ENCODE measurements around the gene XRCC5.
"Not testable (repeated sequence)": the region's sequence is repeated elsewhere in the genome, so short reads cannot be mapped to it uniquely, and the experiment has no call there.

The XRCC5 gene

DNA sequence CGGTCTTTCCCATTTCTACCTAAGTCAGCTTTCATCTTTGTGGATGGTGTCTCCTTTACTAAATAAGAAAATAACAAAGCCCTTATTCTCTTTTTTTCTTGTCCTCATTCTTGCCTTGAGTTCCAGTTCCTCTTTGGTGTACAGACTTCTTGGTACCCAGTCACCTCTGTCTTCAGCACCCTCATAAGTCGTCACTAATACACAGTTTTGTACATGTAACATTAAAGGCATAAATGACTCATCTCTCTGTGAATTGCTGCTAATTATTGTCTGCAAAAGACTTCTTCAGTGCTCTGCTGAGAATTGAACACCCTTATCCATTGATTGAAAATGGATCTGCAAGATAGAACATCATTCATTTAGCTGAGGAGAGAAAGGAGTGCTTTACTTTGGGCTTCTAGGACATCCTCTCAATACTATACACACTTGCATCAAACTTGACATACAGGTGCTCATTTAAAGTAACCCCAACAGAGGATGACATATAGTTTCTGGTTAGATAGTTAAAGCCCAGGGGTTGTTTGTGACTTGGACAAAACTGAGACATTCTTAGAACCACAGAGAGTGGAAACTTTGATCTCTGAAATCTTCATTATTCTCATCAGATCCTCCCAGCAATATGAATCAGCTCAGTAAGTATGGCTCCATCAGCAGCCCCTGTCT lies 97.0 kb downstream of the XRCC5 start:
- DNase-seq, result no peak

DNA sequence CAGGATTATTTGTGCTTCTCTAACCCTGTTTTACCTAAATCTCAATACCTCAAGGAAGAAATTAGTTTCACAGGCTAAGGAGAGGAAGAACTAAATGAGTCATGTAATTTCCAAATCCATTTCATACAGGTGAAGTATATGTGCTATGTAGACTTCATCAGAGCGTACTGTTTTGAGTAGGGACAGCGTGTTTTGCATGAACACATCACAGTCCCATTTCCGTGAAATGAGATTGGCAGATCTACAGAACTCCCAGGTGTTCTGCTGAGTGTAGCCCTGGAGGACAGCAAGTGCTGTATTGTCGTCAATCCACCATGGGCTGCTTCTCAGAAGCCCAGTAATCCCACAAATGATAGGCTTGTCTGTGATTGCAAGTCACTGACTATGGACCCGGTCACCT lies 97.7 kb downstream of the XRCC5 start:
- DNase-seq, result no peak

DNA sequence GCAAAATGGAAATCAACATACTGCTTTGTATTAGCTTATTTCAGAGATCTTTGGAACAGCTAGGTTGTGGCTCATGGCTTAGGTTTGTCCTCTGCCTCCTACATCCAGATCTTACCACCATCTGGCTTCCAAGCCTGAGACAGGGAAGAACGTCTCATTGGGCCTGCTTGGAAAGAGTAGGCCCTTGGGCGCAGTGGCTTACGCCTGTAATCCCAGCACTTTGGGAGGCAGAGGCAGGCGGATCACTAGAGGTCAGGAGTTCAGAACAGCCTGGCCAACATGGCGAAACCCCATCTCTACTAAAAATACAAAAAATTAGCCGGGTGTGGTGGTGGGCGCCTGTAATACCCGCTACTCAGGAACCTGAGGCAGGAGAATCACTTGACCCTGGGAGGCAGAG lies 99.5 kb downstream of the XRCC5 start:
- not testable (repeated sequence) for DNase-seq

DNA sequence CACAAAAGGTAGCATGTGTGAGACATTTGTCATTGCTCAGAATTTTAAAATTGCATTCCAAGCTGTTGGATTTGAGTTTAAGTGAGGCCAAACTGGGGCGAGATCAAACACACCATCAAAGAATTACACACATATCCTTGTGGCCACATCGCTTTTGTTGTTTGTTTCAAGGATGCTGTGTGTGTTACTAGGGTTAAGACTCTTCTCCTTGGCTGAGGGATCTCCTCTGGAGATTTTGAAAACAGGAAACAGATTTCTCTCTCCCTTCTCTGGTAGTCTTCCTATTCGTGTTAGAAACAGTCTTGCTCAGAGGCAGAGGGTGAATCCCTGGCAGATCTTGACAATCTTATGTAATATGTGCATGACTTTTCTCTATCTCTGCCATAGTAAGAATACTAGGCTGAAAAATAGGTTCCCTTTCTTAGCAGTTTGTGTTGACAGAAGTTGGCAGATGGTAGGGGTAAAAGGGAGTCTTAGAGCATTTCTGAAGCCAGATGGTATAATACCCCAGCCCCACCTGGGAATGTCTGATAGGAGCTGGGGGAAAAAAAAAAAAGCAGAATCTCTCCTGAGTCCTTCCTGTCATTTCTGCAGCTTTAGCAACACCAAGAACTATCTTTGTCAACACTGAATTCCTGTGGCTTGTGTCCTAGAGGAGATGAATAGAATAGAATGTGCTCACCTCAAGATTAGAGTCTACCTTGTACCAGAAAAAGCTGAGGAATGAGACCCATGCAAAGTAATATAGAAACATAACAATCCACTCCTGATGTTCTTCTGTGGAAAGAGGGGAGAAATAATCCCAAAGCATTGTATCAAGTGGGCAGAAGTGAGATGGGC lies 101.8 kb downstream of the XRCC5 start:
- no peak for DNase-seq

DNA sequence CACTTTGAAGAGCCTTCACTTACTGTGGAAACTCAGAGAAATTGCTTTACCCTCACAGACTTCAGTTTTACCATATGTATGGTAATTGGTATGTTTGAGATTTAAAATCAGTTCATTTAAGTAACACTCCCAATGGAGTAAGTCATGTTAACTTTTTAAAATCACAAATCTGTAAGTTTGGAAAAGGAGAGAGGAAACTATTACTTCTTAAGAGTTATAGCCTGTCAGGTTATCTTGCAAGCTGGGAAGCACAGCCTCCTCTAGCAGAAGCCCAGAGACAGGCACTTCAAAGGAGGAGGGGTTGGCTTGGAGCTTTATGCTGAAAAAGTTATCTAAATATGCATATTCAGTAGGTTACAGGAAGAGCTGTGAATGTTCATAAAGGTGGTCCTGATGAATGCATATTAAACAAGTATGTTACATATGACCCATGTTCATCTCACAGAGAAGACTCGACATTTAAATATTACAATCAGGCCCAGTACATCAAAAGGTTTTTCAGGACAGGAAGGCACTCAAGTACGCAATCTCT lies 102.5 kb downstream of the XRCC5 start:
- no peak for DNase-seq

DNA sequence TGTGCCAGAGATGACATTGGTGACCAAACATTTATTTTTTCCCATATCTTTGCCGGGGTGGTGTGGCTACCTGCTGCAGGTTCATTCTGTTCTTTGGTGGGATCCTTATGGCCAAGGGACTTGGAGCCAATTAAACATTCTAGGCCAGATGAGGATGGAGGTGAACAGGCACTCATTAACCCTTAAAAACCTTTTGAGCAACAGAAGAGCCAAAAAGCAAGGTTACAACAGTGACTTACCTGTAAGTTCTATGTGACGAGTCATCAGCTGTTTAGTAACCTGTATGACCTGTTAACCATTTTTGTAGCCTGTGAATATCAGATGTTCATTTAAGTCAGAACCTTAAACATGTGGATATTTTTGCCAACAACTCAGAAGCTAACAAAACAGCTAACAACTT lies 105.6 kb downstream of the XRCC5 start:
- no peak for DNase-seq

DNA sequence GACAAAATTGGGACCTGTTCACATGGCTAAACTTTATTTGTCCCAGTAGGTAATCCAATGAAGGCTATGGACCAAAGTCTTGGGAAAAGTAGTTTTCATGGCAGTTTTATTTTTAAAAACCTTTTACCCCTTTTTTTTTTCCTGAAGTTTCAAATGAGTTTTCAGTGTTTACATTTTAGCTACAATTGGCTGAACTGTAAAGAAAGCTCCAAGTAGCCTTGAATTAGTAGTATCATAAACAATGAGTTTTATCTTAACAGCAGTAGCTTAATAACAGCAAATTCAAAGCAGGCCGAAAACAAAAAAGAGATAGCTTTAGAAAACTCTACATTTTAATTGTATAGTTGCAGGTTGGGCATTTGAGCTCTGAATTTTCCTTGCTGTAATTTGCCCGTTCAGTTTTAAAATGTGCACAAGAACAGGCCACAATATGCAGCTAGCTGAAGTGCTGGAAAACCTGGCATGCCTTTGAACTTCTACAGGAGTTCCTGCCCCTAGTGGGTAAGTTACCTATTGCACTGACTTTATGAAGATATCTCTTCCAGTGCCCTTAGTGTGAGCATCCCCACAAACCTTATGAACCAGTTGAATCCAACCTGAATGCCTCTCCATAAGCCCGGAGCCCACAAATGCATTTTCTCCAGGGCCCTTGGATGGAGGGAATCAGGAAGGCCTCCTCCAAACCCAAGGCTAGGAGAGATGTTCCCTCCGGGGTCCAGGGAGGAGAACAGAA lies 106.7 kb downstream of the XRCC5 start:
- DNase-seq, result no peak

DNA sequence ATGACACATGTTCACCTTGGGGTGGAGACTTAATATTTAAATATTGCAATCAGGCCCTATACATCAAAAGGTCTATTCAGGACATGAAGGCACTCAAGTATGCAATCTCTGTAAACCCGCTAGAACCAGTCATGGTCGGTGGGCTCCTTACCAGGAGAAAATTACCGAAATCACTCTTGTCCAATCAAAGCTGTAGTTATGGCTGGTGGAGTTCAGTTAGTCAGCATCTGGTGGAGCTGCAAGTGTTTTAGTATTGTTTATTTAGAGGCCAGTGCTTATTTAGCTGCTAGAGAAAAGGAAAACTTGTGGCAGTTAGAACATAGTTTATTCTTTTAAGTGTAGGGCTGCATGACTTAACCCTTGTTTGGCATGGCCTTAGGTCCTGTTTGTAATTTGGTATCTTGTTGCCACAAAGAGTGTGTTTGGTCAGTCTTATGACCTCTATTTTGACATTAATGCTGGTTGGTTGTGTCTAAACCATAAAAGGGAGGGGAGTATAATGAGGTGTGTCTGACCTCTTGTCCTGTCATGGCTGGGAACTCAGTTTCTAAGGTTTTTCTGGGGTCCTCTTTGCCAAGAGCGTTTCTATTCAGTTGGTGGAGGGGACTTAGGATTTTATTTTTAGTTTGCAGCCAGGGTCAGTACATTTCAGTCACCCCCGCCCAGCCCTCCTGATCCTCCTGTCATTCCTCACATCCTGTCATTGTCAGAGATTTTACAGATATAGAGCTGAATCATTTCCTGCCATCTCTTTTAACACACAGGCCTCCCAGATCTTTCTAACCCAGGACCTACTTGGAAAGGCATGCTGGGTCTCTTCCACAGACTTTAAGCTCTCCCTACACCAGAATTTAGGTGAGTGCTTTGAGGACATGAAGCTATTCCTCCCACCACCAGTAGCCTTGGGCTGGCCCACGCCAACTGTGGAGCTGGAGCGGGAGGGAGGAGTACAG lies 108.1 kb downstream of the XRCC5 start:
- no peak for DNase-seq

DNA sequence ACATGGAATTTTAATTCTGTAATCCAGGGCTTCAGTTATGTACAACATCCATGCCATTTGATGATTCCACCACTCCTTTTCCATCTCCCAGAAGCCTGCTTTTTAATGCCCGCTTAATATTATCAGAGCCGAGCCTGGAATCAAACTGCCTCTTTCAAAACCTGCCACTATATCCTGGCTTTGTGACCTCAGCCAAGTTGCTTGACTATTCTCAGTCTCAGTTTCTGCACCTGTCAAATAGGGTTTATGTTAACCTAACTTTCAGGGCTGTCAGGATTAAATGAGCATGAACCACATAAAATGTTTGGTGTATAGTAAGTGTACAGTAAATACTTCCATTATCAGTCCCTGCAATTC lies 108.7 kb downstream of the XRCC5 start:
- DNase-seq, result no peak

DNA sequence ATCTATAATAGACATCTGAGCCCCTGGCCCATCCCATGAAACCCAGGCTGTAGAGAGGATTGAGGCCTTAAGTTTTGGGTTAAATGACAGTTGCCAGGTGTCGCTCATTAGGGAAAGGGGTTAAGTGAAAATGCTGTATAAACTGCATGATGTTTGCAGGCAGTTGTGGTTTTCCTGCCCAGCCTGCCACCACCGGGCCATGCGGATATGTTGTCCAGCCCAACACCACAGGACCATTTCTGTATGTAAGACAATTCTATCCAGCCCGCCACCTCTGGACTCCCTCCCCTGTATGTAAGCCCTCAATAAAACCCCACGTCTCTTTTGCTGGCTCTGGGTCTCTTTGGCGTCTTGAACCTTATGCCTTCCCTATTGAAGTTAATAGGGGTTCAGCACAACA lies 110.7 kb downstream of the XRCC5 start:
- DNase-seq, result no peak

DNA sequence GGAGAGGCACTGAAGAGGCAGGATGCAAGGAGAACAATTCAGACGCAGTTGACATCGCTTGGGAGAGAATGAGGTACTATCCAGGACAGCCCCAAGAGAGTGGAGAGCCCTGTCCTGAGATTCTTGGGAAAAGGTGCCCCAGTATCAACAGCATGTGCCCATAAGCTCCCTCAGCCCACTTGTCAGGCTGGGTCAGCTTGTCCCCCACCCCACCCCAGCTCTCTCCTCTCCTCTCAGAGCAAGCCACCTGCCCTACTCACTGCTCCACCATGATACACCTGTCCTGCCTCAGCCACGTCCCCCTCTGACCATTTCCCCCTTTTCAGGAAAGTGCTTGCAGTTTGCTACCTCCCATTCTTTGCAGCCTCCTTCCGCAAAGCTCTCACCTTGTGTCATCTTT lies 111.8 kb downstream of the XRCC5 start:
- DNase-seq, result no peak

DNA sequence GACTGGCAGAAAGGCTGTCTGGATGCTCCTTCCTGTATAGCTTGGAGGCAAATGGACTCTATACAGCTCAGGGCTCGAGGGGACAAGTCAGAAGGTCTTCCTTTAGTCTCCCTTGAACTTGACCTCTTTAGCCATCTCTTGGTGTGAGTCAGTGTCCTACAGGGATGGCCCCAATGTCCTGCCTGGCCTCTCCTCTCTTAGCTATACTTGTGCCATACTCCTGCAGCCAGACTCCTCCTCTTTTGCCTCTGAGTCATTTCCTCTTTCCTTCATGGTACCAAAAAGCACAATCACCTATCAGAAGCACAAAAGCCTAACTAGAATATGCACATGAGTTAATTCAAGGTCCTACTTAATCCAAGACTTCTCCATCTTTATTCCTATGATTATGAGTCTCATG lies 112.7 kb downstream of the XRCC5 start:
- no peak for DNase-seq

DNA sequence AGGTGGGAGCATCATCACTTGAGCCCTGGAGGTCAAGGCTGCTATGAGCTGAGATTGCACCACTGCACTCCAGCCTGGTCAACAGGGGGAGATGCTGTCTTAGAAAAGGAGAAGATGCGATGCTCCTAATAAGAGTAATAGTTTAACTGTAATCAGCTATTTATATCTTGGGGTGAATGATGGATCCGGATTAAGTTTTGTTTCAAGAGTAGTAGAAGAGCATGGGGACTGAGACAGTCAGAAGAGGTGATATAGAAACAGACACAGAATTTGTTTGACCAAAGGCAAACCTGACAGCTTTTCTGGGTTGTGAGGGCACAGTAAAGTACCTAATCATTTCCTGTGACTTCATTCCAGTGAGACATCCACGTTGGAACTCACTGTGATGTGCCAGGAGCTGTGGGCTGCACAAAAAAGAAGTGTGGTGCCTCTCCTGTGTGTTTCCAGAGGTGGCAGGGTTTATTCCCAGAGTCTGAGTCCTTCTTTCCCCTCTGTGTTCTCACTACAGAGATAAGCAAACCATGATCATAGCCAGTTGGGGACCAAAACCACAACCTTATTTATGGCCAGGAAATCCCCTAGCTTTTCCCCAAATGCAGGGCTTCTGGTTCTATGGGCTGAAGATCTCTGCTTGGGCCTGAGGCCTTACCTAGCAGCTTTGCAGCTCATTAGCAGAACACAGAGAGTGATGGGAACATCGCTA lies 113.7 kb downstream of the XRCC5 start:
- DNase-seq, result no peak

DNA sequence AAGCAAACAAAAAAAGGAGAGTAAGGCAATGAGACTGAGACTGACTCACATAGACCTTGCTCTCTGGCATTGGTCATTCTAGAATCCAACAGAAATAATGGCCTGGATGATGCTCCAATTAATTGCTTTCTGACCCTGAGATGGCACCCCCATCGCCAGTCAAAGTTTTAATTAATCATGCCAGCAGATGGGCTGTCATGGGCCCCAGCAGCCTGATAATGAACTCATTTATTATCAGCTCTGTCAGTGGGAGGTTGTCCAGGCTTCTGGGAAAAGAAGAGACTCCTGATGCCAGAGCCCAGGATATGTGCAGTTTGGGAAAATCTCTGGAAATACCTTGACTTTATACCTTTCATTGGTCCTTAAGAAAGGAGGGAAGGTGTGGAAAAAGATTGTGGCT lies 115.2 kb downstream of the XRCC5 start:
- DNase-seq, result no peak

DNA sequence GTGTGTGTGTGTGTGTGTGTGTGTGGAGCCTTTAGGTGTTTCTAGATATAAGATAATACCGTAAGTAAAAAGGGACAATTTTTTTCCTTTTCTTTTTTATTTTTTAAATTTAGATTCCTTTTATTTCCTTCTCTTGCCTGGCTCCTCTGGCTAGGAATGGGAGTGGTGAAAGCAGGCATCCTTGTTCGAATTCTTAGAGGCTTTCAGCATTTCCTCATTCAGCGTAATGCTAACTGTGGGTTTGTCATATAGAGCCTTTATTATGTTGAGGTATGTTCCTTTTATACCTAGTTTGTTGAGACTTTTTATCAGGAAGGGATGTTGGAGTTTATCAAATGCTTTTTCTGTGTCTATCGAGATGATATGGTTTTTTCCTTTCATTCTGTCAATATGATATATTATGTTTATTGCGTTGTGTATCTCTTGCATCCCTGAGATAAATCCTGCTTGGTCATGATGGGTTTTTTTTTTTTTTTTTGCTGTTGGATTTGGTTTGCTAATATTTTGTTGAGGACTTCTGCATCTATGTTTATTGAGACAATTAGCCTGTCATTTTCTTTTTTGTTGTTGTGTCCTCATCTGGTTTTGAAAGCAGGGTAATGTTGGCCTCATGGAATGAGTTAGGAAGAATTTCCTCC lies 120.2 kb downstream of the XRCC5 start:
- DNase-seq, result no peak

DNA sequence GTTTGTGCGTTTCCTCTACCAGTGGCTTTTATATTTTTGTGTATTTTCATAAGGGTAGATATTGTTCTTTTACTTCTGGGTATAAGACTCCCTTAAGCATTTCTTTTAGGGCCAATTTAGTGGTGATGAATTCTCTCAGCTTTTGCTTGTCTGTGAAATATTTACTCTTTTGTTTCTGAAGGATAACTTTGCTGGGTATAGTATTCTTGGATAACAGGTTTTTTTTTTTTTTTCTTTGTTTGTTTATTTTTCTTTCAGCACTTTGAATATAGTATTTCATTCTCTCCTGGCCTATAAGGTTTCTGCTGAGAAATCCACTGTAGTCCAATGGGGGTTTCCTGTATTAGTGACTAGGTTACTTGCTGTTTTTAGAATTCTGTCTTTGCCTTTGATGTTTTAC lies 122.7 kb downstream of the XRCC5 start:
- no peak for DNase-seq

DNA sequence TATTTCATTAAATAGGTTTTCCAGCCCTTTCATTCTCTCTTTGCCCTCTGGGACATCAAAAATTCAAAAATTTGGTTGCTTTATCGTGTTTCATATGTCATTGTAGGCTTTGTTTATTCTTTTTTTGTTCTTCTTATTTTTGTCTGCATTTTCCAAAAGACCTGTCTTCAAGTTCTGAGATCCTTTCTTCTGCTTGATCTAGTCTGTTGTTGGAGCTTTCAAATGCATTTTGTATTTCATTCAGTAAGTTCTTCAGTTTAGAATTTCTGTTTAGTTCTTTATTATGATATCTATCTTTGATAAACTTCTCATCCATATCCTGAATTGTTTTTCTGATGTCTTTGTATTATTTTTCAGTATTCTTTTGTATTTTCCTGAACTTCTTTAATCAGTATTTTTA lies 123.6 kb downstream of the XRCC5 start:
- no peak for DNase-seq

DNA sequence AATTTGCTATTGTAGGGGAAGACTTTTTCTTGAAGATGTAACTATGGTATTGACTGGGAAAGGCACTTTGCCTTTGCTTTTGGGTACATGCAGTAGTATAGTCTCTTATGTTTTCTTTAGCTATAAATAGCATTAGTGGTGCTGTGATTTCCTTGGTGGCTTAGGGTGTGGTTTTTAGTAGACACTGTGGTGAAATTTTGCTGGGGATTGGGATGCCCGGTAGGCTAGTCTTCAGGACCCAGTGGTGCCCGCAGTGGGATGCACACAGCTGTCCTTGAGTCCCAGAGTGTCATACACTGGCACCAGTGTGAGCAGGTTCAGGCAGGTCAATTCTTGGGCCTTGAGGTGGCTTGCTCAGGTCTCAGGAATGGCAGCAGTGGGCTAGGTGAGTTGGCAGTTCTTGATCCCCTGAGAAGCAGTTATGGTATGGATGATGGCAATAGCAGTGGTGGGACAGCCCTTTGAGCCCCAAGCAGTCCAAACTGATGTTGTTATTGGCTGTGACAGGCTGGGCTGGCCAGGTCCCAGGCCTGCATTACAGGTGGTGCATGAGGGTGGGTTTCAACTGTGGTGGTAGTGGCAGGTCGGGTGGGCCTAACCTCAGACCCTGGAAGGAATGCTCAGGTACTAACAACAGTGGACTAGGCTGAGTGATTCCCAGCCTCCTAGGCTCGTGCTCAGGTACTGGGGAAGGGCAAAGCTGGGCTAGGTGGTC lies 124.3 kb downstream of the XRCC5 start:
- no peak for DNase-seq

DNA sequence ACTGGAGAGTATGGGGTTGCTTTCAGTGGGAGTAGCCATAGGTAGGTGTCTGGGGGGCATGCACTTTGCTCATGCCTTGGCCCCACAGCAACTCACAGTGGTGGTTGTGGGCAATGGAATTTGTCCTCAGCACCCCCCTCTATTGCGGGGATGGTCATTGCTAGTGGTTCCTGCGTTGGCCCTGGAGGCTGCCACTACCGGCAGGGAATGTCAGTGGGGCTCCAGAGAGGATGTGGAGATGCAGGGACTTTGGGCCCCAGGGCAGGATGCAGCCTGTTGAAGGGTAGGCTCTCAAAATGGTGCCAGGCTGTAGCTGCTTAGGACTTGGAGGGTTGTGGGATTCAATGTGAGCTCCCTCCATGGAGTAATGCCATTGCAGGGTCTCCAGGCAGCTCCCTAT lies 125.0 kb downstream of the XRCC5 start:
- DNase-seq, result no peak

DNA sequence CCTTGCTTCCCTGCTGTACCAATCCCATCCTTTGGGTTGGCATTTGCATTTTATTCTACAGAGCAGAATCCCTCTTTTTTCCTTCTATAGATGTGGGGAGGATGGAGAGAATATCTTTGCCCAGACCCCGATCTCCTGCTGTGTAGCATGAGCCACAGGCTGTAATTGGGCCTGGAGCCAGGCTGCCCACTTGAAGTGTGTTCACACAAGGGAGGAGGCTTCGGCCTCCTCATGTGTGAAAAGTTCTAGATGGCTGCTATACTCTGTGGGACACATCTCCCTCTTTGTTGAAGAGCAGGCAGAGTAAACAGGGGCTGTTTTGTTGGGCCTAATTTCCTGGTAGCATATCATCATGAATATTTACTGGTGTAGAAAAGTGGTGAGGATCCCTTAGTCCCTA lies 126.3 kb downstream of the XRCC5 start:
- no peak for DNase-seq

DNA sequence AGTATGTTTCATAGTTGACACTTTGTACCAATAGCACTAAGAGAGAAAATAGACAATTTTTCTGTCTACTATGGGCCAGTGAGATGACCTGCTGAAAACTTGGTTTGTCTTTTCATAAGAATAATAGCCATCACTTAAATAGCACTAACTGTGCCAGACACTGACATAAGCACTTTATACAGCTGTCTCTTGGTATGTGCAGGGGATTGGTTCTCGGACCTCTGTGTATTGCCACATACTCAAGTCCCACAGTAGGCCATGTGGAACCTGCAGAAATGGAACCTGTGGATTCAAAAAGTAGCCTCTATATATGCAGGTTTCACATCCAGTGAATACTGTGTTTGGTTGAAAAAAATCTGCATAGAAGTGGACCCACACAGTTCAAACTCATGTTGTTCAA lies 126.7 kb downstream of the XRCC5 start:
- DNase-seq, result no peak

All from NCI-H748 treated with DMSO at 0.1 percent for 48 hours (cell line).